Adipose tissue (tissue), 3 donors: ENCODE measurements around the gene MAB21L2. TPM values are rescaled to one million over a fixed set of nuclear protein-coding genes. Genes with fewer than 3 reads are reported as not detected.
"Not testable (repeated sequence)": the region's sequence is repeated elsewhere in the genome, so short reads cannot be mapped to it uniquely, and the experiment has no call there.

Source experiments
- H3K27ac ChIP-seq: one replicate; pipeline ENCODE4 v1.5.1; 2013; ENCODE audit warnings: low read depth, low read length
- whole genome bisulfite sequencing, 3 donors: extraction: QIAGEN DNeasy Blood & Tissue Kit; methylation state at CpG; one replicate each; pipeline ENCODE4 v1.1.7; 2013; 5-methylcytosine and 5-hydroxymethylcytosine counted together
- polyA plus RNA-seq, 3 donors: library from polyadenylated mRNA; stranded (reverse); fragments of 200-250 nt; gene quantifications; one replicate each; pipeline ENCODE4 v1.2.3, GENCODE V29; 2013
- donor health status: healthy with polysubstance abuse.
- donor health status: Bipolar disorder and iron deficiency.
- donor health status: healthy.

Gene MAB21L2
- polyA plus RNA-seq = under 1 TPM in 2 of 3 donors, not detected in 1; 0.20 to 0.79 TPM

DNA sequence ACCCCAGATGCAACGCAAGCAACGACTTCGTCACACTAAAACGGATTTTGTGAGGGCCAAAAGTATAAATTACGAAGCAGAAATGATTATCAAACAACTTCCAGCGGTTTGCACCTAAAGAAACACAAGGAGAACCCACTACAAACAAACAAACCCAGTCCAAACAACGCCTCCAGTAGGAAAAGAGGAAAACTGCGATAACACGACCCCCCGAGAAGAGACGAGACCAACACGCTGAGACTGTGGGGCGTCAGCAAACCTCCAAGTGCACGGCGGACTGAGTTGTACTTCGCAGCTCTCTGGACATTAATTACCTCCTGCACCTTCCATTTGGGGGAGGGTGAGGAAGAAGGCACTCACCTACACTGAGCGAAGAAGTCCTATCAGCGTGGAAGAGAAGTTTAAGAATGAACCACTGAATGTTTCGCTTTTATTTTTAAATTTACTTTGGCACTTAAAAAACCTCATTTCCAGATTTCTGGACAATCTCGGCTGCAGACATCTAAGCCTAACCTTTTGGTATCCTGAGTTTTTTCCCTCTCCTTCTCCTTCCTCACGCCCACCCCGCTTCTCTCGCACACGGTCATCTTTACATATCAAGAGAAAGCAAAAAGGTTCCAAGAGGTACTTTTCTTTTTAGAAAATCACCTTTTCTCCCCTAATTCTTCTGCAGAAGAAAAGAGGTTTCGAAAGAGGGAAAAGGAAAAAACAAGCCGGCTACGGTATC, at the start of gene MAB21L2:
Gene MAB21L2, plus strand, starts transcription at position 6 of the 727 bp plus-strand sequence. CDS start 879 bp downstream, outside the sequence.
- 74 to 85% (median 84%) methylated on average over 27 of the region's 27 CpGs for WGBS, 3 donors
- H3K27ac ChIP-seq = no peak within 1 kb of the TSS

DNA sequence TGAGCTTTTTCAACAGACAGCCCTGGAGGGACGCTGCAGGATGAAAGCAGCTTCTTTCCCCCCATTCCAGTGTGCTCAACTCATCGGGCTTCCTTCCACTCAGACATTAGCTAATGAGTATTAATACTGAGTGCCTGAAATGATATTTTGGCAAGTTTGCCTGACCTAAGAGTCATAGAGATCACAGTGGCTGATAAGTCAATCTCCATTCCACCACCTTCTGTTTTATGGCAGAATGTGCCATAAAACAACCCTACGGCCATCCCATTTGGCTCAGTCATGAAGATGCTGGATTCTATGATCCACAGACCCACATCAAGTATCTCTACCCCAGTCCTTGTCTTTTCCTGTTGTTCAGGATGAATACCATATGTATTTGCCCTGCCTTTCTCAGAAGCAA, 48.3 kb upstream of the MAB21L2 start:
- no peak overlapping the region for H3K27ac ChIP-seq
- 77 to 93% (median 91%) methylated on average over 3 of the region's 3 CpGs for WGBS, 3 donors

GRCh38 chr4:150534818-150535217, 47.1 kb upstream of the MAB21L2 start:
- no peak overlapping the region for H3K27ac ChIP-seq

DNA sequence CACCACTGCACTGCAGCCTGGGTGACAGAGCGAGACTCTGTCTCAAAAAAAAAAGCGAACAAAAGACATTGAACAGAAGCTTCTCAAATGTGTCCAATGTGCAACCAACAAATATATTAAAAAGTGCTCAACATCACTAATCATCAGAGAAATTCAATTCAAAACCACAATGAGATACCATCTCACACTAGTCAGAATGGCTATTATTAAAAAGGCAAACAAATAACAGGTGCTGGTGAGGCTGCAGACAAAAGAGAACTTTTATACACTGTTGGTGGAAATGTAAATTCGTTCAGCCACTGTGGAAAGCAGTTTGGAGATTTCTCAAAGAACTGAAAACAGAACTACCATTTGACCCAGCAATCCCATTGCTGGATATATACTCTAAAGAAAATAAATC, 44.0 kb upstream of the MAB21L2 start:
- WGBS, 3 donors = 95% methylated on average over 3 of the region's 3 CpGs
- not testable (repeated sequence) for H3K27ac ChIP-seq

GRCh38 chr4:150540536-150540935, 41.4 kb upstream of the MAB21L2 start:
- H3K27ac ChIP-seq = no peak overlapping the region

DNA sequence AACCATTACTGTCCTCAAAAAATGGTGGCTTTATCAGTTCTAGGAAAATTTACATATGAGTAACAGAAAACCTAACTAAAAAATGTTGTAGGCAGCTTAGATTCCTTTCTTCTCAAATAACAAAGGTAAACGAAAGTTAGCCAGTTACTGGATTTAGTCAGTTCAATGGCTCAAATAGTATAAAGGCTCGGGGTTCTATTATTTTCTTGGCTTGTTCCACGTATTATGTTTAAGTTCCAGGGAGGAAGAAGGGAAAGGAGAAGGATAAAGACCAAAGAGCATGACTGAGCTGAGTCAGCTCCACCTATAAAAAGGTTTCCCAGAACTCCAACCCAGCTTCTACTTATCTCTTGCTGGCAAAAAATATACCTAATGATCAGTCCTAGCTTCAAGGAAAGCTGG, 41.0 kb upstream of the MAB21L2 start:
- H3K27ac ChIP-seq = no peak overlapping the region
- WGBS, 3 donors = 83 to 90% (median 88%) methylated on average over 3 of the region's 3 CpGs

DNA sequence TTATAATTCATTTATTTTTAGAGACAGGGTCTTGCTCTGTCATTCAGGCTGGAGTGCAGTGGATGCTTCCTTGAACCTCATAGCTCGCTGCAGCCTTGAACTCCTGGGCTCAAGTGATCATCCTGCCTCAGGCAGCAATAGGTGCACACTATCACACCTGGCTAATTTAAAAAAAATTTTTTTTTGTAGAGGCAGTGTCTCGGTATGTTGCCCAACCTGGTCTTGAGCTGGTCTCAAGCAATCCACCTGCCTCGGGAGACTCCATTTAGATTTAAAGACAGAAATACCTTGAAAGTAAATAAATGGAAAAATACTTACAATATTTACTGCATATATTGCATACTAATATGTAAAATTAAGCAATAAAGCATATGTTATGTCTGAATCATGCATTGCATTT, 40.3 kb upstream of the MAB21L2 start:
- no peak overlapping the region for H3K27ac ChIP-seq
- WGBS, 3 donors = 92 to 98% (median 96%) methylated on average over 3 of the region's 3 CpGs

- no peak overlapping the region for H3K27ac ChIP-seq
- WGBS, 3 donors = 43 to 47% (median 43%) methylated on average over 1 of the region's 1 CpG
These were observed 38.9 kb upstream of the MAB21L2 start for GRCh38 chr4:150543042-150543441.

DNA sequence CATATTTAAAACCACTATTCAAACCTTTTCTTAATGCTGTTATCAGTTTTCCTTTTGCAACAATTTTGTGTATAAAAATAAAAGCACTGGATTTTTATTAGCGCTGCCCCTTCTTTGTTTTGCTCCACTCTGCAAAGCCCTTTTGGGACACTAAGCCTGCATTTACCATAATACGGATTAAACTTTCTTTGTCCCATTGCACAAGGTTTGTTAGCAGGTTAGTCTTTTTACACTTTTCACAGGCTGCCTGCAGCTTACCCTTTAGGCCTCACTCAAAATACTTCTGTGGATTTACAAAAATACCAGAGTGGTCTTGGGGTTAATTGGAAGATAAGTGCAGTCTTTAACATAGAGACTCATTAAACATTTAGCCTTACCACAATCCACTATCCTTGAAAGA, 35.7 kb upstream of the MAB21L2 start:
- WGBS, 3 donors = 92 to 97% (median 95%) methylated on average over 2 of the region's 2 CpGs
- H3K27ac ChIP-seq = no peak overlapping the region

DNA sequence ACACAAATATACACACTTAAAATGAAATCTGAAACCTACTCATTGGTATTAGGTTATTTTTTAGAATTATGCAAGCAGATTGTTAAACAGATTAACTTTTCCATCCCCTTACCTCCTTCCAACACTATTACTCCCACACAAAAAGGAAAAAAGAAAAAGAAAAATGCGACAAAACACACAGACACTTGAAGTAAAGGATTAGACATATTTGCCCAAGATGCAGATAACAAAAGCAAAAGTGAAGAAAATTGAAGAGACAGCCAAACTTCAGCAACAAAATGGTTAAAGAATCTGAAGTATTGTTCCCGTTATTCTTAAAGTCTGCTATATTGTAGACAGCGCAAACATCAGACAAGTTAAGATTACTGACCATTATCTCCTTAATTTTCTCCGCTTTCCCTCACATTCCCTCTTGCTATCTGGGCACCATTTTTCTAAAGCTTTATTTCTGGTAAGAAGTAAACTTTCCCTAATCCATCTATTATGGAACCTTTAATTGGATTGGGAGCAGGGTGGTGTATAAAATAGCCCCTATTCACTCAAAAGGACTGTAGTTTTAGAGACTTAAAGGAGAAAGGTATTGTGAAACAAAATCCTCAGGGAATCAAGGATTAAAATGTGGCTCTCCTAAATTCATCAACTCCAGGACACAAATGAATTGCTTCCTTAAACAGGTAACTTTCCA, 34.7 kb upstream of the MAB21L2 start:
- H3K27ac ChIP-seq = no peak overlapping the region
- 70 to 86% (median 79%) methylated on average over 4 of the region's 4 CpGs for WGBS, 3 donors

GRCh38 chr4:150557811-150558210, 24.1 kb upstream of the MAB21L2 start:
- not testable (repeated sequence) for H3K27ac ChIP-seq
- 97 to 98% (median 97%) methylated on average over 3 of the region's 3 CpGs for WGBS, 3 donors

GRCh38 chr4:150561143-150561737, 20.7 kb upstream of the MAB21L2 start:
- 93 to 98% (median 96%) methylated on average over 2 of the region's 2 CpGs for WGBS, 3 donors
- H3K27ac ChIP-seq = no peak overlapping the region

DNA sequence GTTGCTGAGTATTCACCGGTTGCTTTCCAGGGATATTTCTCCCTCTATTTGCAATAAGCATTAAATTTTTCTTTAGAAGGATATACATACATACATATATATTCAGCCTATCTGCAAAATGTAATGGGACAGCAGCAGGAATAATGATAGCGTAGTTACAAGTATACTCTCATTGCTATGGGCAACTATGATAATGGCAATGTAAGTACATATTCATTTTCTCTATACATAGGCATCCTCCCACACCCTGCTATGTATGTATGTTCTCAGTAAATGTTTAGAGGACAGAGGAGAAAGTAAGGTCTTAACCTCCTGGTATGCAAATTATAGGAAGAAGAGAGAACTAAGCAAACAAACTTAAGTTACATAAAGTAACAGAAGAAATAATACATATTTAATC, 19.7 kb upstream of the MAB21L2 start:
- H3K27ac ChIP-seq = no peak overlapping the region
- WGBS, 3 donors = 96 to 100% (median 99%) methylated on average over 2 of the region's 2 CpGs

DNA sequence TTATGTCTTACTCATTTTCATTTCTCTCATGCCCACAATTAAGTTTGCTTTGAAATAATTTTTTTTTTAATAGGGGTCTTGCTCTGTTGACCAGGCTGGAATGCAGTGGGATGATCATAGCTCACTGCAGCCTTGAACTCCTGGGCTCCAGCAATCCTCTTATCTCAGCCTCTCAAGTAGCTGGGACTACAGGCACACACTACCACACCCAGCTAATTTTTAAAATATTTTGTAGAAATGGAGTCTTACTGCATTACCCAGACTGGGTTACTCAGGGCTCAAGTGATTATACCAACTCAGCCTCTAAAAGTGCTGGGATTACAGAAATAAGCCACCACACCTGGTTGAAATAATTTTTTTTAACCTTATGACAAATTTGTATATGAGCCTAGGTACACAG, 19.2 kb upstream of the MAB21L2 start:
- H3K27ac ChIP-seq = no peak overlapping the region

GRCh38 chr4:150564967-150565366, 17.0 kb upstream of the MAB21L2 start:
- not testable (repeated sequence) for H3K27ac ChIP-seq
- WGBS, 3 donors = 97 to 99% (median 98%) methylated on average over 2 of the region's 2 CpGs

- 86 to 90% (median 87%) methylated on average over 3 of the region's 3 CpGs for WGBS, 3 donors
- no peak overlapping the region for H3K27ac ChIP-seq
These were observed 14.9 kb upstream of the MAB21L2 start for GRCh38 chr4:150567070-150567469.

- H3K27ac ChIP-seq = no peak overlapping the region
- 77 to 90% (median 87%) methylated on average over 5 of the region's 5 CpGs for WGBS, 3 donors
These were observed 12.5 kb upstream of the MAB21L2 start for GRCh38 chr4:150569384-150569987.

- WGBS, 3 donors = 90 to 91% (median 91%) methylated on average over 4 of the region's 4 CpGs
- H3K27ac ChIP-seq = no peak overlapping the region
These were observed 11.9 kb upstream of the MAB21L2 start for GRCh38 chr4:150569998-150570535.

DNA sequence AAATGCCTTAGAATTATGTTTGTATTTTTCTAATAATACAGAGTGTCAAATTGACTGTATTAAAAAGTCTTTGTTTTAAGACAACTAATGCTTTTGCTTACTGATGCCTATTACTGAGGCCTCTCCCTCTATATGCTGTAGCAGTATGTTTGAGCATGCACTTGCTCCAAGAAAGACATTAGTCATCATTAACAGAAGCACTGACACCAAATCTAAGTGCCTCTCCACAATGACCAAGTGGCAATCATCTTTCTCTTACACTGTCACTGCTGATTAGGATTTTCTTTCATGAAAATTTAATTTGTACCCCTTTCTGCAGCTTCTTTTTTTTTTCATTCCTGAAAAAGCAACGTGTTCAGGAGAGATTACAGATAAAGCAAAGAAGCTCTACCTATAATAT, 11.1 kb upstream of the MAB21L2 start:
- 76 to 88% (median 80%) methylated on average over 1 of the region's 1 CpG for WGBS, 3 donors
- H3K27ac ChIP-seq = no peak overlapping the region
